ENCODE results near the gene LINGO1. TPM values are rescaled to one million over a fixed set of nuclear protein-coding genes. Genes with fewer than 3 reads are reported as not detected.

The LINGO1 gene
- polyA plus RNA-seq, 2 donors, result 0.08 to 0.25 TPM

GRCh38 chr15:77646104-77646694 lies 13.5 kb upstream of the LINGO1 start:
- H3K27me3 ChIP-seq (ENCODE audit: control insufficient read depth in 1 of 2, insufficient read depth in 2 of 2, low read length in 2 of 2), result no peaks in the 10 kb centered on the region

GRCh38 chr15:77645602-77646001 lies 12.9 kb upstream of the LINGO1 start:
- H3K27me3 ChIP-seq (ENCODE audit: control insufficient read depth in 1 of 2, insufficient read depth in 2 of 2, low read length in 2 of 2), result no peaks in the 10 kb centered on the region
- H3K27ac ChIP-seq (ENCODE audit: low read depth in 2 of 2, low read length in 1 of 2), result no peak overlapping the region

More at GRCh38 chr15:77646104-77646694, 13.5 kb upstream of the LINGO1 start:
- Histone ChIP-seq H3K27ac (ENCODE audit: low read depth in 2 of 2, low read length in 1 of 2) (no peak overlapping the region), H3K4me1 (ENCODE audit: control insufficient read depth in 2 of 2, insufficient read depth in 2 of 2, low read length in 1 of 2) (no peaks in the 10 kb centered on the region), H3K9me3 (ENCODE audit: control insufficient read depth in 2 of 2, insufficient read depth in 1 of 2, low read depth in 1 of 2, low read length in 1 of 2) (no peaks in the 10 kb centered on the region), H3K4me3 (ENCODE audit: low read depth in 1 of 2, low read length in 2 of 2) (no peak overlapping the region), H3K36me3 (ENCODE audit: control insufficient read depth in 2 of 2, insufficient read depth in 2 of 2, low read length in 1 of 2) (no peaks in the 10 kb centered on the region)
- 73 to 79% methylated on average over 8 of the region's 8 CpGs for WGBS, 2 donors

GRCh38 chr15:77644543-77645247 lies 12.0 kb upstream of the LINGO1 start:
- H3K36me3 ChIP-seq (ENCODE audit: control insufficient read depth in 2 of 2, insufficient read depth in 2 of 2, low read length in 1 of 2), result no peaks in the 10 kb centered on the region
- H3K4me3 ChIP-seq (ENCODE audit: low read depth in 1 of 2, low read length in 2 of 2), result no peak overlapping the region
- WGBS, 2 donors, result 82 to 83% methylated on average over 14 of the region's 14 CpGs
- H3K27me3 ChIP-seq (ENCODE audit: control insufficient read depth in 1 of 2, insufficient read depth in 2 of 2, low read length in 2 of 2), result no peaks in the 10 kb centered on the region
- H3K27ac ChIP-seq (ENCODE audit: low read depth in 2 of 2, low read length in 1 of 2), result no peak overlapping the region
- no peaks in the 10 kb centered on the region for H3K9me3 ChIP-seq (ENCODE audit: control insufficient read depth in 2 of 2, insufficient read depth in 1 of 2, low read depth in 1 of 2, low read length in 1 of 2)
- H3K4me1 ChIP-seq (ENCODE audit: control insufficient read depth in 2 of 2, insufficient read depth in 2 of 2, low read length in 1 of 2), result no peaks in the 10 kb centered on the region

More at GRCh38 chr15:77645602-77646001, 12.9 kb upstream of the LINGO1 start:
- H3K36me3 ChIP-seq (ENCODE audit: control insufficient read depth in 2 of 2, insufficient read depth in 2 of 2, low read length in 1 of 2), result no peaks in the 10 kb centered on the region
- WGBS, 2 donors, result 72 to 81% methylated on average over 8 of the region's 8 CpGs
- no peaks in the 10 kb centered on the region for H3K4me1 ChIP-seq (ENCODE audit: control insufficient read depth in 2 of 2, insufficient read depth in 2 of 2, low read length in 1 of 2)
- H3K4me3 ChIP-seq (ENCODE audit: low read depth in 1 of 2, low read length in 2 of 2), result no peak overlapping the region
- no peaks in the 10 kb centered on the region for H3K9me3 ChIP-seq (ENCODE audit: control insufficient read depth in 2 of 2, insufficient read depth in 1 of 2, low read depth in 1 of 2, low read length in 1 of 2)

- no peaks in the 10 kb centered on the region for H3K9me3 ChIP-seq (ENCODE audit: control insufficient read depth in 2 of 2, insufficient read depth in 1 of 2, low read depth in 1 of 2, low read length in 1 of 2)
- H3K4me1 ChIP-seq (ENCODE audit: control insufficient read depth in 2 of 2, insufficient read depth in 2 of 2, low read length in 1 of 2), result no peaks in the 10 kb centered on the region
- 72 to 73% methylated on average over 11 of the region's 11 CpGs for WGBS, 2 donors
- H3K36me3 ChIP-seq (ENCODE audit: control insufficient read depth in 2 of 2, insufficient read depth in 2 of 2, low read length in 1 of 2), result no peaks in the 10 kb centered on the region
- H3K27me3 ChIP-seq (ENCODE audit: control insufficient read depth in 1 of 2, insufficient read depth in 2 of 2, low read length in 2 of 2), result no peaks in the 10 kb centered on the region
- no peak overlapping the region for H3K4me3 ChIP-seq (ENCODE audit: low read depth in 1 of 2, low read length in 2 of 2)
- H3K27ac ChIP-seq (ENCODE audit: low read depth in 2 of 2, low read length in 1 of 2), result no peak overlapping the region
Observed at GRCh38 chr15:77643764-77644163, 11.1 kb upstream of the LINGO1 start.

- H3K36me3 ChIP-seq (ENCODE audit: control insufficient read depth in 2 of 2, insufficient read depth in 2 of 2, low read length in 1 of 2), result no peaks in the 10 kb centered on the region
- WGBS, 2 donors, result 77 to 78% methylated on average over 9 to 10 of the region's 10 CpGs
- no peaks in the 10 kb centered on the region for H3K27me3 ChIP-seq (ENCODE audit: control insufficient read depth in 1 of 2, insufficient read depth in 2 of 2, low read length in 2 of 2)
Observed at GRCh38 chr15:77642793-77643430, 10.2 kb upstream of the LINGO1 start.

GRCh38 chr15:77641999-77642398 lies 9.3 kb upstream of the LINGO1 start:
- no peak overlapping the region for H3K4me3 ChIP-seq (ENCODE audit: low read depth in 1 of 2, low read length in 2 of 2)
- H3K27me3 ChIP-seq (ENCODE audit: control insufficient read depth in 1 of 2, insufficient read depth in 2 of 2, low read length in 2 of 2), result no peaks in the 10 kb centered on the region
- WGBS, 2 donors, result 79 to 85% methylated on average over 6 of the region's 6 CpGs
- no peaks in the 10 kb centered on the region for H3K4me1 ChIP-seq (ENCODE audit: control insufficient read depth in 2 of 2, insufficient read depth in 2 of 2, low read length in 1 of 2)
- no peaks in the 10 kb centered on the region for H3K36me3 ChIP-seq (ENCODE audit: control insufficient read depth in 2 of 2, insufficient read depth in 2 of 2, low read length in 1 of 2)
- H3K9me3 ChIP-seq (ENCODE audit: control insufficient read depth in 2 of 2, insufficient read depth in 1 of 2, low read depth in 1 of 2, low read length in 1 of 2), result no peaks in the 10 kb centered on the region
- no peak overlapping the region for H3K27ac ChIP-seq (ENCODE audit: low read depth in 2 of 2, low read length in 1 of 2)

More at GRCh38 chr15:77642793-77643430, 10.2 kb upstream of the LINGO1 start:
- no peaks in the 10 kb centered on the region for H3K4me1 ChIP-seq (ENCODE audit: control insufficient read depth in 2 of 2, insufficient read depth in 2 of 2, low read length in 1 of 2)
- H3K9me3 ChIP-seq (ENCODE audit: control insufficient read depth in 2 of 2, insufficient read depth in 1 of 2, low read depth in 1 of 2, low read length in 1 of 2), result no peaks in the 10 kb centered on the region
- no peak overlapping the region for H3K4me3 ChIP-seq (ENCODE audit: low read depth in 1 of 2, low read length in 2 of 2)
- H3K27ac ChIP-seq (ENCODE audit: low read depth in 2 of 2, low read length in 1 of 2), result no peak overlapping the region

DNA sequence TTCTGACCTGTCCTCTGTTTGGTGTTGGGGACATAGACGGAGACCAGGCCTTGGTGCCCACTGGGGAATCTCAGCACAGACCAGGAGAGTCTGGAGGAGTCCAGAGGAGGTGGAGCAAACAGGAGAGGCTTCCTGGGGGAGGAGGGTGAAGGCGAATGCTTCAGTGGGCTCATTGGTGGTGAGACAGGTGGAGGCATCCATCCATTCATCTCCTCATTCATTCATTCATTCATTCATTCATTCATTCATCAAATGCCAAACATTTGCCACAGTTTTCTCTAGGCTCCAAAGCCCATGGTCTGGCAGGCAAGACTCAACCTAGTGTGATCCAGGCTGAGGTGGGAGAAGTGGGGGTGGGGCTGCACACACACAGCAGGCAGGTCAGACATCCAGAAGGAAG lies 7.9 kb upstream of the LINGO1 start:
- Histone ChIP-seq H3K4me1 (ENCODE audit: control insufficient read depth in 2 of 2, insufficient read depth in 2 of 2, low read length in 1 of 2) (no peaks in the 10 kb centered on the region), H3K36me3 (ENCODE audit: control insufficient read depth in 2 of 2, insufficient read depth in 2 of 2, low read length in 1 of 2) (no peaks in the 10 kb centered on the region), H3K27ac (ENCODE audit: low read depth in 2 of 2, low read length in 1 of 2) (no peak overlapping the region), H3K4me3 (ENCODE audit: low read depth in 1 of 2, low read length in 2 of 2) (no peak overlapping the region), H3K27me3 (ENCODE audit: control insufficient read depth in 1 of 2, insufficient read depth in 2 of 2, low read length in 2 of 2) (no peaks in the 10 kb centered on the region), H3K9me3 (ENCODE audit: control insufficient read depth in 2 of 2, insufficient read depth in 1 of 2, low read depth in 1 of 2, low read length in 1 of 2) (no peaks in the 10 kb centered on the region)
- WGBS, 2 donors, result 56 to 58% methylated on average over 2 of the region's 2 CpGs

DNA sequence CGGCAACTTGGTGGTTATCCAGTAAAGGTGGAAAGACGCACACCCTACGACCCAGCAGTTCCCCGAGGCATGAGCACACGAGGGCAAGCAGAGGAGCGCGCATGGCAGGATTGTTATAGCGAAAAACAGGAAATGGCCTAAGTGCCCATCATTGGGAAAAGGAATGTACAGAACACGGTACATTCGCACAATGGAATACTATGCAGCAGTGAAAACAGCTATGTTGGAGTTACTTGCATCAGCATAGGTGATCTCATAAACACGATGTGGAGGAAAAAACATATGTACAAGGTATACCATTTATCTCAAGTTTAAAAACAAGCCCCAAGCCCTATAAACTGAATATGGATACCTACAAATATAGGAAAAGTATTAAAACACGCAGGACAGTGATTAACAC lies 6.7 kb upstream of the LINGO1 start:
- Histone ChIP-seq H3K4me3 (ENCODE audit: low read depth in 1 of 2, low read length in 2 of 2) (no peak overlapping the region), H3K27me3 (ENCODE audit: control insufficient read depth in 1 of 2, insufficient read depth in 2 of 2, low read length in 2 of 2) (peaks cover 0 to 4% of the 10 kb centered on the region in 2 donors), H3K27ac (ENCODE audit: low read depth in 2 of 2, low read length in 1 of 2) (no peak overlapping the region), H3K4me1 (ENCODE audit: control insufficient read depth in 2 of 2, insufficient read depth in 2 of 2, low read length in 1 of 2) (no peaks in the 10 kb centered on the region), H3K36me3 (ENCODE audit: control insufficient read depth in 2 of 2, insufficient read depth in 2 of 2, low read length in 1 of 2) (no peaks in the 10 kb centered on the region), H3K9me3 (ENCODE audit: control insufficient read depth in 2 of 2, insufficient read depth in 1 of 2, low read depth in 1 of 2, low read length in 1 of 2) (no peaks in the 10 kb centered on the region)
- WGBS, 2 donors, result 93 to 95% methylated on average over 12 of the region's 12 CpGs

- H3K36me3 ChIP-seq (ENCODE audit: control insufficient read depth in 2 of 2, insufficient read depth in 2 of 2, low read length in 1 of 2), result no peaks in the 10 kb centered on the region
- H3K4me3 ChIP-seq (ENCODE audit: low read depth in 1 of 2, low read length in 2 of 2), result no peak overlapping the region
- no peak overlapping the region for H3K27ac ChIP-seq (ENCODE audit: low read depth in 2 of 2, low read length in 1 of 2)
- H3K4me1 ChIP-seq (ENCODE audit: control insufficient read depth in 2 of 2, insufficient read depth in 2 of 2, low read length in 1 of 2), result peaks cover 3% of the 10 kb centered on the region in 2 donors
- peaks cover 0 to 4% of the 10 kb centered on the region in 2 donors for H3K27me3 ChIP-seq (ENCODE audit: control insufficient read depth in 1 of 2, insufficient read depth in 2 of 2, low read length in 2 of 2)
- no peaks in the 10 kb centered on the region for H3K9me3 ChIP-seq (ENCODE audit: control insufficient read depth in 2 of 2, insufficient read depth in 1 of 2, low read depth in 1 of 2, low read length in 1 of 2)
- WGBS, 2 donors, result 66 to 68% methylated on average over 10 of the region's 10 CpGs
Observed at GRCh38 chr15:77637851-77638692, 5.4 kb upstream of the LINGO1 start.
